HG03280 (cell line): Measurements from ENCODE around the gene PRKAG2.
"Not testable (repeated sequence)": the region's sequence is repeated elsewhere in the genome, so short reads cannot be mapped to it uniquely, and the experiment has no call there.

Experiments
- ATAC-seq: cut with Tn5 transposase; IDR thresholded peaks from one replicate; pipeline ENCODE4 v1.9.1; 2021; ENCODE audit warnings: mild to moderate bottlenecking, moderate library complexity; ENCODE audit not compliant: unreplicated experiment

Gene PRKAG2

GRCh38 chr7:151837285-151838042, 39.5 kb downstream of the PRKAG2 start:
- no peak for ATAC-seq

- ATAC-seq = no peak
Observed at GRCh38 chr7:151836927-151837205, 40.0 kb downstream of the PRKAG2 start.

- no peak for ATAC-seq
Observed at GRCh38 chr7:151836191-151836926, 40.6 kb downstream of the PRKAG2 start.

GRCh38 chr7:151835636-151836035, 41.3 kb downstream of the PRKAG2 start:
- no peak for ATAC-seq

- no peak for ATAC-seq
Observed at GRCh38 chr7:151834271-151835035, 42.5 kb downstream of the PRKAG2 start.

- ATAC-seq = no peak
Observed at GRCh38 chr7:151833691-151834090, 43.2 kb downstream of the PRKAG2 start.

GRCh38 chr7:151833213-151833651, 43.7 kb downstream of the PRKAG2 start:
- ATAC-seq = no peak

GRCh38 chr7:151832656-151833055, 44.3 kb downstream of the PRKAG2 start:
- ATAC-seq = no peak

- no peak for ATAC-seq
Observed at GRCh38 chr7:151832138-151832537, 44.8 kb downstream of the PRKAG2 start.

GRCh38 chr7:151831606-151832005, 45.3 kb downstream of the PRKAG2 start:
- no peak for ATAC-seq

- ATAC-seq = no peak
Observed at GRCh38 chr7:151830121-151830830, 46.6 kb downstream of the PRKAG2 start.

- ATAC-seq = no peak
Observed at GRCh38 chr7:151829707-151830106, 47.2 kb downstream of the PRKAG2 start.

- ATAC-seq = no peak
Observed at GRCh38 chr7:151827620-151828019, 49.3 kb downstream of the PRKAG2 start.

- ATAC-seq = not testable (repeated sequence)
Observed at GRCh38 chr7:151826316-151826715, 50.6 kb downstream of the PRKAG2 start.

- ATAC-seq = no peak
Observed at GRCh38 chr7:151825721-151826120, 51.2 kb downstream of the PRKAG2 start.

GRCh38 chr7:151824373-151824933, 52.5 kb downstream of the PRKAG2 start:
- no peak for ATAC-seq

GRCh38 chr7:151823566-151824372, 53.1 kb downstream of the PRKAG2 start:
- ATAC-seq = no peak

- ATAC-seq = no peak
Observed at GRCh38 chr7:151822541-151823181, 54.3 kb downstream of the PRKAG2 start.

- ATAC-seq = no peak
Observed at GRCh38 chr7:151821806-151822540, 54.9 kb downstream of the PRKAG2 start.
